Heart right ventricle (tissue), 16 donors: ENCODE data around the gene YARS1. TPM values are rescaled to one million over a fixed set of nuclear protein-coding genes. Genes with fewer than 3 reads are reported as not detected.

ENCODE experiments used
- ATAC-seq, 8 donors: fragments of 200-7000 bp; cut with Tn5 transposase; one replicate each; pipeline ENCODE4 v1.9.1; 2020; ENCODE audit warnings: mild to moderate bottlenecking in 8 of 8, moderate library complexity in 8 of 8, moderate number of reproducible peaks in 1 of 8
- DNase-seq, 2 donors: peaks; one replicate each; pipeline ENCODE4 v3.0.0-alpha.2; 2020
- H3K27ac ChIP-seq, 10 donors: fragments of 200-600 bp; sonication (generic) in 2 of 10; one replicate each; pipeline versions ENCODE4 v1.5.0 to v1.8.0; 2020 to 2022; ENCODE audit warnings: mild to moderate bottlenecking in 3 of 10
- H3K27me3 ChIP-seq, 7 donors: fragments of 200-600 bp; one replicate each; pipeline ENCODE4 v1.8.0; 2021 to 2022; ENCODE audit warnings: mild to moderate bottlenecking in 2 of 7
- H3K36me3 ChIP-seq, 9 donors: fragments of 200-600 bp; sonication (generic) in 1 of 9; one replicate each; pipeline versions ENCODE4 v1.5.0 to v1.8.0; 2020 to 2022; ENCODE audit warnings: mild to moderate bottlenecking in 2 of 9
- H3K4me1 ChIP-seq, 9 donors: fragments of 200-600 bp; sonication (generic) in 1 of 9; one replicate each; pipeline versions ENCODE4 v1.5.0 to v1.8.0; 2020 to 2022; ENCODE audit warnings: mild to moderate bottlenecking in 4 of 9
- H3K4me3 ChIP-seq, 10 donors: fragments of 200-600 bp; sonication (generic) in 2 of 10; one replicate each; pipeline versions ENCODE4 v1.5.0 to v1.8.0; 2020 to 2022; ENCODE audit warnings: mild to moderate bottlenecking in 7 of 10, moderate library complexity in 2 of 10
- H3K9me3 ChIP-seq, 11 donors: fragments of 200-600 bp in 10 of 11; sonication (generic) in 2 of 11; one replicate each; pipeline versions ENCODE4 v1.5.0 to v1.8.0; 2013 to 2022; ENCODE audit warnings: mild to moderate bottlenecking in 2 of 11, control low read depth in 1 of 11, moderate library complexity in 1 of 11
- CTCF ChIP-seq, 9 donors: fragments of 200-600 bp; sonication (generic) in 2 of 9; IDR thresholded peaks; one replicate each; pipeline versions ENCODE4 v1.5.0 to v1.8.0; 2021 to 2022; ENCODE audit warnings: antibody characterized with exemption in 9 of 9, mild to moderate bottlenecking in 5 of 9, moderate library complexity in 1 of 9
- WGBS, 2 donors: extraction: QIAGEN DNeasy Blood & Tissue Kit; methylation state at CpG; one replicate each; pipeline ENCODE4 v1.1.7; 2013; ENCODE audit warnings: inconsistent platforms in 1 of 2; 5-methylcytosine and 5-hydroxymethylcytosine counted together
- intact Hi-C, 10 donors: fragments of 100-400 bp; cut with DNase I; formaldehyde crosslinking; loops; one replicate each; pipeline versions ENCODE4 v1.11.1 to v1.14.2; 2022
- polyA plus RNA-seq, 2 donors: library from polyadenylated mRNA; stranded (reverse); fragments of 200-250 nt; gene quantifications; one replicate each; pipeline ENCODE4 v1.2.3, GENCODE V29; 2013
- total RNA-seq, 10 donors: library from RNA; stranded (reverse); fragmentation: NEBNext Ultra II Directional in 3 of 10; extraction: Animal tissue kit (Norgen Biotek cat#: 25700) in 3 of 10; gene quantifications; one replicate each; pipeline versions ENCODE4 v1.2.1 to v1.2.4, GENCODE V29; 2021 to 2023
- donor health status: Arrhythmogenic right ventricular cardiomyopathy.
- donor health status: ischemic (EF 13 %, LVEDD 7.1; RV severe dilation, severe dysfunction).
- donor health status: healthy with polysubstance abuse.
- donor health status: DM: no; HTN: yes; CAD: no.
- donor health status: DM: no; HTN: no; CAD: no.
- donor health status: ischemic (EF 25% LVEDD 6.9; RV normal size, moderate dysfunction).
- donor health status: ischemic (EF 25% LVEDD 5.7; RV mildly dilated, moderate dysfunction).
- donor health status: healthy.
- donor health status: DM: yes; HTN: yes; CAD: no.
- donor health status: Ischemic cardiomyopathy.
- donor health status: ischemic (EF 35%, LVEDD 5.7; RV mildly dilated, moderate dysfunction).
- donor health status: nonischemic (EF 11% LVEDD 7.7; RV severe dilation, severe dysfunction).
- donor health status: DM: yes; HTN: yes; CAD: no.
- donor health status: PGD.
- donor health status: ischemic (EF 29% LVEDD 5.4; RV normal size, mild dysfunction).
- donor health status: nonischemic (EF 23%, LVEDD 6.1; RV moderate dilation, normal function).

YARS1 gene
- total and polyA plus RNA-seq, 12 donors = 20.5 to 48.5 (median 31.0) TPM

GRCh38 chr1:32775640-32776337 is 41.4 kb downstream of the YARS1 start:
- DNase-seq = no peak
- TF ChIP-seq CTCF (IDR thresholded peaks at IDR 0.05) = no peak
- Histone ChIP-seq H3K27ac (no peak overlapping the region), H3K4me1 (peaks cover 0 to 6% (median 5%) of the 10 kb centered on the region in 9 donors), H3K4me3 (no peak overlapping the region), H3K9me3 (no peaks in the 10 kb centered on the region), H3K36me3 (peaks cover 2 to 77% (median 30%) of the 10 kb centered on the region in 9 donors), H3K27me3 (no peaks in the 10 kb centered on the region)
- ATAC-seq = no peak
- 83 to 86% methylated on average over 13 of the region's 13 CpGs for WGBS, 2 donors
- intact Hi-C loops = loop anchor here in 2 of 10 donors (10.0 kb wide), 2 partner anchors 261 to 371 kb away; no protein-coding TSS in a partner anchor

GRCh38 chr1:32774950-32775634 is 42.1 kb downstream of the YARS1 start:
- no peak for DNase-seq
- no peak overlapping the region for H3K4me3 ChIP-seq
- no peak overlapping the region for H3K27ac ChIP-seq
- peaks cover 0 to 6% (median 5%) of the 10 kb centered on the region in 9 donors for H3K4me1 ChIP-seq
- 66 to 69% methylated on average over 2 of the region's 2 CpGs for WGBS, 2 donors
- H3K36me3 ChIP-seq = peaks cover 0 to 76% (median 25%) of the 10 kb centered on the region in 9 donors
- intact Hi-C loops = loop anchor here in 6 of 10 donors (5.0 to 10.0 kb wide), 7 partner anchors 63 to 373 kb away; no protein-coding TSS in a partner anchor
- no peak for ATAC-seq
- no peaks in the 10 kb centered on the region for H3K27me3 ChIP-seq
- no peaks in the 10 kb centered on the region for H3K9me3 ChIP-seq
- TF ChIP-seq CTCF (IDR thresholded peaks at IDR 0.05) = no peak

- Histone ChIP-seq H3K36me3 (peaks cover 0 to 75% (median 21%) of the 10 kb centered on the region in 9 donors), H3K9me3 (no peaks in the 10 kb centered on the region), H3K27me3 (no peaks in the 10 kb centered on the region), H3K27ac (no peak overlapping the region), H3K4me3 (no peak overlapping the region), H3K4me1 (peaks cover 0 to 6% (median 5%) of the 10 kb centered on the region in 9 donors)
- no peak for TF ChIP-seq CTCF (IDR thresholded peaks at IDR 0.05)
- DNase-seq (no peak), ATAC-seq (no peak)
- intact Hi-C loops = loop anchor here in 6 of 10 donors (5.0 to 10.0 kb wide), 7 partner anchors 62 to 372 kb away; no protein-coding TSS in a partner anchor
Measured at GRCh38 chr1:32774464-32774808, 42.7 kb downstream of the YARS1 start.

GRCh38 chr1:32773764-32774463 is 43.2 kb downstream of the YARS1 start:
- TF ChIP-seq CTCF (IDR thresholded peaks at IDR 0.05) = no peak
- no peak overlapping the region for H3K4me3 ChIP-seq
- DNase-seq (no peak), ATAC-seq (no peak)
- peaks cover 0 to 7% (median 5%) of the 10 kb centered on the region in 9 donors for H3K4me1 ChIP-seq
- H3K27ac ChIP-seq = no peak overlapping the region
- no peaks in the 10 kb centered on the region for H3K9me3 ChIP-seq
- no peaks in the 10 kb centered on the region for H3K27me3 ChIP-seq
- H3K36me3 ChIP-seq = peaks cover 0 to 73% (median 15%) of the 10 kb centered on the region in 9 donors
- intact Hi-C loops = loop anchor here in 9 of 10 donors (1.0 to 10.0 kb wide), 10 partner anchors 61 to 372 kb away; no protein-coding TSS in a partner anchor
- WGBS, 2 donors = 91 to 93% methylated on average over 7 of the region's 7 CpGs
